ENCODE results near the gene MYL4.

DNA sequence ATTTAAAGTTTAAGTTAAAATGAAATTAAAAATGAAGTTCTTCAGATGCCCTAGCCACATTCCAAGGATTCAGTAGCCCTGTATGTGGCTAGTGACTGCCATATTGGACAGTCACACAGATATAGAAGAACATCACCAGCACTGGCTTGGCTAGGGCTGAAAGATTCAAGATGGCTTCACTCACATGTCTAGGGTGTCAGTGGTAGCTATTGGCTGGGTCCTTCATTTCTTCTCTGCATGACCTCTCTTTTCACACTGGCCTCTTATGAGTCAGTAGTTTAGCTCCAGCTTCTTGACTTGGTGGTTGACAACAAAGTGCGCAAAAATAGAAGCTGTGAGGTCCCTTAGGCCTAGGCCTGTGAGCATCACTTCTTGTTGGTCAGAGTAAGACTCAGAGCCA, 18.4 kb upstream of the MYL4 start:
- no peak for TF ChIP-seq POLR2A (IDR thresholded peaks at IDR 0.05)
- no peak for TF ChIP-seq CTCF (IDR thresholded peaks at IDR 0.05)

All from uterus (tissue), 2 donors.